K562 (cell line): ENCODE measurements around the gene SLC66A2.

Source experiments
- BCOR ChIP-seq: fragments of 450-650 bp; IDR thresholded peaks from 2 replicates; pipeline ENCODE4 v1.6.1; 2016
- CREM ChIP-seq: IDR thresholded peaks from 2 replicates; pipeline ENCODE4 v1.6.1; 2014; ENCODE audit warnings: antibody characterized with exemption, low read depth
- ELF1 ChIP-seq: fragments of 200-800 bp; sonication (Bioruptor generic); IDR thresholded peaks from 2 replicates; pipeline ENCODE4 v1.6.1; 2016; ENCODE audit warnings: missing genetic modification characterization, missing compliant biosample characterization
- MEF2D ChIP-seq: conservative IDR thresholded peaks from 2 replicates; pipeline ENCODE4 v1.6.1; 2016; ENCODE audit warnings: low read depth, missing genetic modification characterization, missing compliant biosample characterization
- NFIC ChIP-seq: fragments of 450-650 bp; IDR thresholded peaks from 2 replicates; pipeline ENCODE4 v1.6.1; 2017; ENCODE audit warnings: mild to moderate bottlenecking, inconsistent platforms
- ZBTB49 ChIP-seq: sonication (generic); formaldehyde crosslinking; IDR thresholded peaks from 2 replicates; pipeline ENCODE4 v1.8.0; 2022; ENCODE audit warnings: missing genetic modification reagents, mild to moderate bottlenecking, borderline replicate concordance
- TF ChIP-seq, protein P1 (sequence below), 3 experiments: IDR thresholded peaks in 2 of 3; conservative IDR thresholded peaks in 1 of 3; 2 replicates each; pipeline ENCODE4 v1.5.1; 2011 to 2012; ENCODE audit warnings: low read length in 3 of 3, mild to moderate bottlenecking in 3 of 3, control low read depth in 2 of 3, improper control_type of control experiment in 1 of 3, inconsistent platforms in 1 of 3, low read depth in 1 of 3, mixed read lengths in 1 of 3, moderate library complexity in 1 of 3; ENCODE audit not compliant: insufficient read depth in 2 of 3

DNA sequence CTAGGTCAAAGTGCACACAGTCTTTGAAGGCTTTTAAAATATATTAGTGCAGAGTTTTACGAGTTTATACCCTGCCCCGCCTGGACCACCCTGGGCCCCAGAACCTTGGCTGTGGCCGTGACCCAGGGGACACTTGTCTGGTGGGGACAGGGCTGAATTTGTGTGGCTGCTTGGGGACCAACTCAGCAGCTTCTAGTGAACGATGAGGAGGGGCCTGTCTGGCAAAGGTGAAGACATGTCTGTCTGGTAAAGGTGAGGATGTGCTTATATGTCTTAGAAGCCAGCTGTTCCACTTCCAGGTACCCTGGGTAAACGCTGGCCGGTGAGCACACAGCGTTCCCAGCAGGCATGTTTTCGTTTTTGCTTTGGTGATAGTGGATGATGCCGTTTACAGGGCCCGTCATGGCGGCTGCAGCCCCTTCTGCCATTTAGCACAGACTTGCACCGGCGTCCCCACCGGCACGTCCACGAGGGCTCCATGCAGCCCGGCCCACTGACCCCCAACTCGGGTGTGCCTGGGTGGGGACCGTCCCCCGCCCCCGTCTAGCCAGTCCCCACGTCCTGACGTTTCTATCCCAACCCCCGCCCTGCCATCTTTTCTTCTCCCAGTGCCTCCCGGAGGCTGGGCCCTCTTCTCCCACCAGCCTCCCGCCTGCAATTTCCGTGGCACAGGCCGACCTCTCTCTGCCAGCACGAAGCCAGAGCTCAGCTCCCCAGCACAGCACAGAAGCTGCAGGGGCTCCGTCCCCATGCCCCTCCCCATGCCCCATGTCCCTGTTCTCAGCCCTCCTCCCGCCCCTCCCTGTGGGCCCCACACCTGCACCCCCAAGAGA lies 67.8 kb downstream of the SLC66A2 start:
- TF ChIP-seq ELF1 (no peak), ZBTB49 (CRISPR knock-in tag) (no peak), BCOR (no peak), MEF2D (tag) (no peak), CREM (no peak), NFIC (no peak)
- TF ChIP-seq, protein P1, sequence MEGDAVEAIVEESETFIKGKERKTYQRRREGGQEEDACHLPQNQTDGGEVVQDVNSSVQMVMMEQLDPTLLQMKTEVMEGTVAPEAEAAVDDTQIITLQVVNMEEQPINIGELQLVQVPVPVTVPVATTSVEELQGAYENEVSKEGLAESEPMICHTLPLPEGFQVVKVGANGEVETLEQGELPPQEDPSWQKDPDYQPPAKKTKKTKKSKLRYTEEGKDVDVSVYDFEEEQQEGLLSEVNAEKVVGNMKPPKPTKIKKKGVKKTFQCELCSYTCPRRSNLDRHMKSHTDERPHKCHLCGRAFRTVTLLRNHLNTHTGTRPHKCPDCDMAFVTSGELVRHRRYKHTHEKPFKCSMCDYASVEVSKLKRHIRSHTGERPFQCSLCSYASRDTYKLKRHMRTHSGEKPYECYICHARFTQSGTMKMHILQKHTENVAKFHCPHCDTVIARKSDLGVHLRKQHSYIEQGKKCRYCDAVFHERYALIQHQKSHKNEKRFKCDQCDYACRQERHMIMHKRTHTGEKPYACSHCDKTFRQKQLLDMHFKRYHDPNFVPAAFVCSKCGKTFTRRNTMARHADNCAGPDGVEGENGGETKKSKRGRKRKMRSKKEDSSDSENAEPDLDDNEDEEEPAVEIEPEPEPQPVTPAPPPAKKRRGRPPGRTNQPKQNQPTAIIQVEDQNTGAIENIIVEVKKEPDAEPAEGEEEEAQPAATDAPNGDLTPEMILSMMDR (IDR thresholded peaks at IDR 0.05 in 2 of 3, conservative IDR thresholded peaks at IDR 0.05 in 1 of 3; ENCODE audit: insufficient read depth in 2 of 3, low read depth in 1 of 3, low read length in 3 of 3): no peak
